ACHN (cell line): ENCODE data around the gene DAB1.

Experiments
- DNase-seq: peaks from one replicate; pipeline ENCODE4 v3.0.0-alpha.2; 2015
- in situ Hi-C: cut with HindIII; loops from 2 replicates; pipeline ENCODE4 v1.10.0; 2017; ENCODE audit warnings: low sequenced_read_pairs, low pct_ligation_motif_present, low pct_unique_long_range_greater_than_20kb

Gene DAB1

DNA sequence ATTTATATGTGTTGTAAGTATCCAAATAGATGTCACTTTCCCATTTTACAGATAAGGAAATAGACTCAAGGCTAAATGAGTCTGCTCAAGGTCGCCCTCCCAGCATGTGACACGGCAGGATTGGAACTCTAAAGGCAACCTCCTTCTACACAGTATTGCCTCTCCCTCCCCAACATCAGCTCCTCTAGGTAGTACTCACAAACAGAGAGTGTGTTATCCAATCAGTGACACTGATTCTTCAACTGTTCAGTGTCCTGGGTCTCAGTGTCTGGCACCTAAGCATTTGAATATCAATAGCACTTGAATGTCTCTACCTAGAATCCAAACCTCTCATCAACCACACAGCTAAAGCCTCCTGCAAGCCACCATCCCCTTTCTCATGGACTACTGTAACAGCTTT lies 87.1 kb downstream of the DAB1 start:
- in situ Hi-C loops = no loop called here
- DNase-seq = no peak

DNA sequence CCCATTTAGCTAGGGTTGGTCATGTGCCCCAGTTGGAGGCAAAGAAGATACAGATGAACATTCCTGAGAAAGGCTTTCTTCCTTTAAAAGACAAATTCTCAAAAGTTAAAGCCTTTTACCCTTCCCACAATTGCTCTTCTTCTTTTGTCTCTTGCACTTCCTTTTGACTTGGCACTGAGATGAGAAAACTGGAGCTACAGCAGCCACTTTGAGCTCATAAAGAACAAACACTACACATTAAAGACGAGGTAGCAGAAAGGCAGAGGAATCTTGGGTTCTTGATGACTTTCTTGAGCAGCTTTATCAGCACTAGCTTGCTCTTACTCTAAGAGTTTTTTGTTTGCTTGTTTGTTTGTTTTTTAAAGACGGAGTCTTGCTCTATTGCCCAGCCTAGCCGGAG lies 92.2 kb downstream of the DAB1 start:
- no peak for DNase-seq
- in situ Hi-C loops = no loop called here

DNA sequence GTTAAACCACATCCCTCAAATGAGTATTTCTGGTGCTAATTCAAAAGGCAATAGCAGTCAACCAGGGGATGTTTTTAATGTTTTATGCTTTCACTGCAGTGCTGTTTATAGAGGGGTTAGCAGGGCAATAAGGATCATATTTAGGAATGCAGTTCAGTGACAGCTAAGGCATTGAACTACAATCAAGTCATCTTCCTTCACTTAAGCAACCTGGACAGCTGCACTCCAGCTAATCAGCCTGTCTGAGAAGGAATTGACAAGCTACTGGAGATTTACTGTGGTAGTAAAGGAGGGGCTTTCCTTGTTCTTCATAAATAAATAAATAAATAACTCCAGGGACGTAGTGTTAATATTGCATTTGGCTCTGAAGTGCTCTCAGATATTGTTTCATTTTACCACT lies 93.9 kb downstream of the DAB1 start:
- in situ Hi-C loops = no loop called here
- DNase-seq = no peak

DNA sequence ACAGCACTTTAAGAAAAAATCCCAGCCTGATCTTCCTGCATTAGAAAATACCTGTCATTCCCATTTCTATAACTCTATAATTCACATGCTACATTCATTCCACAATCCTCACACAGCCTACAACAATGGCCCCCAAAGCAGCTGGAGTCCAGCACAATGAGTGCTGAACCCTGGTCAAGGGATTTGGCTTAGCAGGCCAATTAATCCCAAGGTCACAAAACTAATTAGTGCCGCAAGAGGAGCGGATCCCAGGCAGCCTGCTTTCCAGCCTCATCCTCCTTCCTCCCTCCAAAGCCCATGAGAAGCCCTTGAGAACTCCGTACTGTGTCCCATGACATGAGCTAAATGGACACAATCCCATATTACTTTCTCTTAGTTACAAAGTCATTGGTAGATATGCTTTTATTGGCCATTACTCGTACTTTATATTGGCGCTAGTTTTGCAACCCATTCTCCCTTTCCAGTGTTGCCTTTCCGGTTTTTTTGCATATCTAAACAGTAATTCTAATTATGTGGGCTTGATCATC lies 94.8 kb downstream of the DAB1 start:
- in situ Hi-C loops = no loop called here
- no peak for DNase-seq

DNA sequence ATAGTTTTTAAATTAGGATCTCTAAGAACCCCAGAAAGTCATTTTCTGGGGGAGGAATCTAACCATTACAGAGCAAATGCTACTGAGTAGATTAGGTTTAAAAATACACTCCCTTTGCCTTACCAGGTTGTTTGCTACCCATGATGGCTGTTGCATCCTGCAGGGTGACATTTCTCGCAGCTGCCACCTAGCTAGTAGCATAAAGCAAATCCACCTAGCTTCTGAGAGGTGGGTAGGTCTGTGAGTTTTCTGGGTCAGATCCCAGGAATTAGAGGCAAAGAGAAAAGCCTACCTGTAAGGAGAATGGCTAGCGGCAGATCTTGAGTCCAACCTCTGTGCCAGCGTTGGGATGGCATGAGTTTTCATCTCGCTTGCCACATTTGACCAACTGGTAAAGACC lies 95.9 kb downstream of the DAB1 start:
- in situ Hi-C loops = no loop called here
- no peak for DNase-seq

DNA sequence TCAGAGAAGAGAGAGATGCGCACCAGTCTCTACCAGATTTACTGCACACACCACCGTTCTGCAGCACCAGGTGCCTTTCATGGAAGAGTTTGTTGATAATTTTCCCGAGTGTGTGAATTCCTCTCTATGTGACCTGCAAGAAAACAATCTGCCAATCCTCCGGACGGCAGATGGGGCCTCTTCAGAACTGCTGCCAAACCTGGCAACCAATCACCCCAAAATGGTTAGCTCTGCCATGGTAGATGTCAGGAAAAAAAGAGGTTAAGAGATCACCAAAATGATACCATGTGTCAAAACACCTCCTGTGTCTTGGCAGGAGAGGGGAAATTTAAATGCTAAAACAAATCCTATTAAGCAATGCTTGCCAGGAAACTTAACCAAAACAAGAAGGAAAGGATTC lies 96.5 kb downstream of the DAB1 start:
- in situ Hi-C loops = no loop called here
- DNase-seq = no peak

DNA sequence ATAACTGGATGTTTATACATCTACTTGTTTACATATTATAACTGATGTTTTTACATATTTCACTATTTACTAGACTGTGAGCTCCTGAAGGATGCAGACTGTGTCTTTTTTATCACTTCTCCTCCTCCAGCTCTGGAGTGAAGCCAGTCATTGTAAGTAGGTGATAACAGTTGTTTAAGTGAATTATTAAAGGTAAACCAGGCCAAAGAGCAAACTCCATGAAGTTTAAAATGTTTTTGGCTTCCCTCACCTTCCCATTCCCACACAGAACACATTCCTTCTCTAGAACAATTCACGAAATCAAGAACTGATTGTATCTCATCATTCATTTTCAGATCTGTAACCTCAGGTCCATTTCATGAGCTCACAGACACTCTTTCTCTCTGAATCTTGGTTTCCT lies 98.3 kb downstream of the DAB1 start:
- in situ Hi-C loops = no loop called here
- DNase-seq = no peak

DNA sequence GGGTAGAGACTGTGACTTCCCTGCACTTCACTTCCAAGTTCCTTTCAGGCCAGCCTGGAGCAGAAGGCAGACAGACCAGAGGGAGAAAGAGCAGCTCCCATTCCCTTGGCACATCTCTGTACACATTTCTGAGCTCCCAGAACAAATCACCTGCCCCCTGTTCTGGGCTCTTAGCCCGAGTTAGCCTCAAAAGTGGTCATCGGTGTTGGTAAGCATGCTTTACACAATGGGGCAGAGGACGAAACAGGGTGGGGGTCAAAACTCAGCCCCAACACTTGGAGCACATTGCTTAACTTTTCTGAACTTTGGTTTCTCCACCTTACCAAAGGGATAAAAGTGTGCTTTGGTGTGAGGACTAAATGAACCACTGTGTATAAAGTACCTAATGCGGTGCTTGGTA lies 98.7 kb downstream of the DAB1 start:
- in situ Hi-C loops = no loop called here
- DNase-seq = no peak

DNA sequence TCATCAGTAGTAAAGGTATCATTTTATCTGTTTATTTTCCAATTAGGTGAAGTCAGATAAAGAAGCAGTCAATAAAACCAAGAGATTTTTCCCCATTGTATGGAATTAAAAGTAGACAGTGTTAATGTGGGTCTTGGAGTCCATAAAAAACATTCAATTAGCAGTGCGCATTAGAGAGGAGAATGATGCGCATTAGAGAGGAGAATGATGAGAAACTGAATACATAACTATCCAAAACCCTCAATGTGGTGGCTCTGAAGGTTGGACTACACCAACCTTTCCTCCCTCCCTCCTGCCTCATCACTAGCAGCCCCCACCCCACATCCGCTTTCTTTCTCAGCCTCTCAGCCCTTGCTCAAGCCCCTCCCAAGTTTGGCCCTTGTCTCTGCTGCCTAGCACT lies 99.5 kb downstream of the DAB1 start:
- in situ Hi-C loops = no loop called here
- DNase-seq = no peak

DNA sequence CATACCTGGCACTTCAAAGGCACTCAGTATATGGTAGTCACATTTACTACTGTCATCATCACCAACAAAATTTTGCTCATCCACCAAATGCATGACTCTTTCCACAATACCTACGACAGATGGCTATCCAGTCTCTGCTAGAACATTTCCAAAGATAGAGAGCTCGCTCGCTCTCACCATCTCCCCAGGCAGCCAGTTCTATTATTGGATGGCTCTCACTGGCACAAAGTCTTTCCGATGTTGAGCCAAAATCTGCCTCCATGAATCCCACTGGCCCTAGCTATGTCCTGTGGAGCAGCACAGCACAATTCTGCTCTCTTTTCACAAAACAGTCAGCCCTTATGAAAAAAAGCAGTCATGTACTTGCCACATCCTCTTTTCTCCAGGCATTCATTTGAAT lies 102.1 kb downstream of the DAB1 start:
- in situ Hi-C loops = no loop called here
- no peak for DNase-seq

DNA sequence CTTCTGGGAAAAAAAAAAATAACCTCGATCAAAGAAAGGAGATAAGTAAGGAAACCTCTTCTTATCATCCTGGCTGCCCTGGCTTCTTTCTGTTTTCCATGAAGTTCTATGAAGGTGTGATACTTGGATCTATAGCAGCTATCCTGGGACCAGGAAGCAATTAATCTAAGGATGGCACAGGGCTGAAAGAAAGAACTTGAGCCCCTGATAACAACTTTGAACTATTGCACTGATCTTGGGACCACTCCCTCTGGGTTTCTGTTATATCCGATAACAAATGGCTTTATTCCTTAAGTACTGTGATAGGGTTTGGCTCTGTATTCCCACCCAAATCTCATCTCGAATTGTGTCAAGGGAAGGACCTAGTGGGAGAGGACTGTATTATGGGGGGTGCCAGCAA lies 104.1 kb downstream of the DAB1 start:
- in situ Hi-C loops = no loop called here
- DNase-seq = no peak

DNA sequence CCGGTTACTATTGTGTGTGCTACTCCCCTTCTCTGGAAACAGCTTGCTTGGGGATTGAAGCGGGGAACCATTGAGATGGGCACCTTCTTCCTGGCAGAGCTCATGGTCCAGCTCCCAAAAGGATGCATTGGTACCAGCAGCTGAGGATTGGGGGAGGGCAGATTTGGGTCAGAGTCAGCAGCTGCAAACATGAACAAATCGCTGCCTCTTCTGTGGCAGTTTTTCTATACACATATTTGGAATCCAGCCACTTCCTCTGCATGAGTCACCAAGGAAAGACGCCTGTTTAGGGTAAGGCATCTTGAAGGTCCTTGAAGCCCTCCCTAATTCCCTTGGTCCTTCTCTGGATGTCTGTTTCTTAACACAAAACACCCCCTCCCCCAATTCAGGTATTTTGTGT lies 104.7 kb downstream of the DAB1 start:
- in situ Hi-C loops = no loop called here
- DNase-seq = no peak

DNA sequence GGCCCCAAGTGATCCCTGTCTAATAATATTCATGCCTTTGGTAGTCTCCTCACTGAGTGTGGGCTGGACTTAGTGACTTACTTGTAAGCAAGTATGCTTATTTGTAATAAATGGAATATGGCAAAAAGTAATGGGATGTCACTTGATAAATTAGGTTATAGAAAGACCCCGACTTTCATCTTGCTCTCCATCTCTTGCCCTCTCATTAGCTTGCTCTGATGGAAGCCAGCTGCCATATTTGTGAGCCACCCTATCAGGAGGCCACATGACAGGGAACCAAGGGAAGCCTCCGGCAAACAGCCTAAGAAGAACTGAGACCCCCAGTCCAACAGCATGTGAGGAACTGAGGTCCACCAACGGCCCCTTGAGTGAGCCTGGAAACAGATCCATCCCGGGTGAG lies 107.0 kb downstream of the DAB1 start:
- no peak for DNase-seq
- in situ Hi-C loops = no loop called here

DNA sequence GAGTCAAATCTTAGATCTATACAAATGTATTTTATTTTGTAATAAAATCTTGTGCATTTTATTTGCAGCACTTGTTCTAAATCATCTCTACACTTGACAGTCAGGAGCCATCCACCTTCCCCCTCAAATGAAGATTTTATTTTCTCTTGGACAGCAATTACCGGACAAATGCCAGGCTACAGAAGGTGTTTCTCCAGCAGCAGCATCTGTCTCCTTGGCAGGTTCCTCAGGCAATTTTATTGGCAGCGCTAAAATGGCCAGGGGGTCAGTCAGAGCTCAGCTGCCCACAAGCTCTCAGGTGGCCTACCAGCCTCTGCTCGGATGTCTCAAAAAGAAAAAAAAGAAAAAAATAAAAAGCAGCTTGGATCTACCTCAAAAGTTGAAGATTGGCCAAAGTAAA lies 107.6 kb downstream of the DAB1 start:
- in situ Hi-C loops = no loop called here

DNA sequence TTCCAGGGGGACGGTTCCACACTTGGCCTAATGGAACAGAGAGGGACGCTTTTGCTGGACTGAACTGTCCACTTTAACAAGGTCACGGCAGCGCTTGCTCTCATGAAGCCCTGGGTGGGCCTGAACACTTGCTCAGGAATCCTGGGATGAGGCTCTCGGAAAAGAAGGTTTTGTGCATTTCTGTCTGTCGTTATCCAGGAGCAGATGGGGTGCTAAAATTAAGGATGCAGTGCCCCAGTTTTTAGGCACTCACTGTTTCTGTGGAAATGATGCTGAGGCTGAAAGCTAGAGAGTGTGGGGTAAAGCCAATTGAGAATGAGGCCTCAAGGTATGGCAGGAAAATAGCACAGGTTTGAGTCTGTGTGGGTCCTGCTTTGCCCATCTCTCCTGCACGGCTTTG lies 111.0 kb downstream of the DAB1 start:
- no peak for DNase-seq
- in situ Hi-C loops = no loop called here

More for the DNA sequence above, 107.6 kb downstream of the DAB1 start:
- no peak for DNase-seq

DNA sequence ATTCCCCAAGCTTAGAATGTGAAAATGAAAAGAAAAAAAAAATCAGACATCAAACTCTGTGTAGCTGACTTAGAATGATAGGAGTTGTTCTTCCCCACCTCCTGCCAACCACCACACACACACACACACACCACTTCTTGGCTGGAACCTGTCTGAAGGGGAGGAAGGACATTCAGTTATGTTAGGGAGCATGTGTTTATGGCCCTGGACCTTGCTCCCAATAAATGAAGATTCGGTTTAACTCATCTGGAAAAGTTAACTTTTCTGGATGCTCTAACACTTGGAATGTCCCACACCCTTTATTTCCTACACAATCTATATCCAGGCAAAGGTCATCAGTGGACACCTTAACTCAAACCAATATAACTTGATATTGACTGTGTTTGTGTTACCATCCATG lies 112.4 kb downstream of the DAB1 start:
- no peak for DNase-seq
- in situ Hi-C loops = no loop called here

DNA sequence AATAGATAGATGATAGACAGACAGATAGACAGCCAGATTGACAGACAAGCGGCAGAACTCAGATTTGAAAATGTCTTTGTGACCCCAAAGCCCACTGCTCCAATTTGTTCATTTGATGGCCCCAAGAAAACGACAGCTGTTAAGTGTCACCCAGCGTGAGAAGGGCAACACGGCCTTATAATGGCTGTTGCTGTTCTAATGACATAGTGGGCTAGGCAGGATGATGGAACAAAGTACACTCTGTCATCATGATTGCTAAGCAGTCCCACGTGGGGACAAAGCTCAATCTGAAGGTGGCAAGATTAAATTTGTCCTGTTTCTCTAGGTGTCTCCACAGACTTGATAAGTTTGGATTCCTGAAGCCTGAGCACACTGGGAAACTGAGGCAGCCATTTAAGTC lies 112.9 kb downstream of the DAB1 start:
- in situ Hi-C loops = no loop called here
- no peak for DNase-seq

DNA sequence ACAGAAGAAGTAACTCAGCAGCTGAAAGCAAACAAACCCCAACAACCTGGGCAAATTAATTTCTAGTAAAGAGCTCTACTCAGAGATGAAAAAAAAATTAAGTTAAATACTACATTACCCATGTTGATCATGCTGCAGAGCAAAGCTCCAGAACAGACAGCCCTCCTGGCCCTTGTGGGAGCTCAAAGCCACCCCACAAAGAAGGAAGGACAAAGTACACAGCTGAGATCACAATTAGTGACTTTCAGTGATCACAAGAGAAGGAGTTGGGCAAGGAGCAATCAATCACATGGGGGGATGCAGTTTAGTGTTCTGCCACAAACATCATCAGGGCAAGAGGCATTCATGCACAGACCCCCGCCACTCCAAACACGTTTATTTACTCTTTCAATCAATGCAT lies 114.2 kb downstream of the DAB1 start:
- in situ Hi-C loops = no loop called here
- DNase-seq = no peak

DNA sequence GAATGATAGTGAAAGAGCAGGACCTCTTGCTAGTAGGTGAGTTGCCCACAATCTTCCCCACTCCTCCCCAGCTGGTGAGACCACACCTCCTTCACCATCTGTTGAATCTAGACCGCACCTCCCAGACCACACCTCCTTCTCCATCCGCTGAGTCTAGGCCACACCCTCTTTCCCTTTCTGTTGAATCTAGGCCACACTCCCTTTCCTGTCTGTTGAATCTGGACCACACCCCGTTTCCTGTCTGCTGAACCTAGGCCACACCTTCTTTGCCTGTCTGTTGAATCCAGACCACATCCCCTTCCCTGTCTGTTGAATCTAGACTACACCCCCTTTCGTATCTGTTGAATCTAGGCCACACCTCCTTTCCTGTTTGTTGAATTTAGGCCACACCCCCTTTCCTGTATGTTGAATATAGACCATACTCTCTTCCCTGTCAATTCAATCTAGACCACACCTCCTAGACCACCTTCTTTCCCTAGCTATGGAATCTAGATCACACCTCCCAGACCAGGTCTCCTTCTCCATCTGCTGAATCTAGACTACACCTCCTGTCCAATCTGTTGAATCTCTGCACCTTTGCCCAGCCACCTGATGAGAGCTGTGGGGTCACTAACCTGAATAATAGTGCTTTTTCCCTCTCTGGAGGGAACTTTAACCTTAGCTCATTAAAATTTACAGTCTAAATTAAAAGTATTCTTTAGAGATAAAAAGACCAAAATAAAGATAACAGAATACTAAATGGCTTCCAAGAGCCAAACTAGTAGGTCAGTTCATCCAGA lies 116.3 kb downstream of the DAB1 start:
- in situ Hi-C loops = no loop called here

DNA sequence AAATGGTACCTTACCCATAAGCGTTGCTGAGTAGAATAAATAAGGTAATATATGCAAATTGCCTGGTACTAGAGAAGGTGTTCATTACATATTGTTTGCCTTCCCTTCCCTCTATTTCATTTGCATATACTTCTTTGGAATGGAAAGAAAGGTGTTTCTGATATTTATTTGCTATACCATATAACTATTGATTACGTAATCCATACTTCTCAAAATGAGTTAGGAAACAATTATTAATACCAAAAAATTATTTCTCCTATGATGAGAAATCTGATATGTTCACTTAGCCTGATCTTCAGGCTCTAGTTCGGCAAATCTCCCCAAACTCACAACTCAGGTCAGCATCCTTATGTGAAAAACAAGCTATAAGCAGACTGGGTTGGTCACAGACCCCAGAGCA lies 119.3 kb downstream of the DAB1 start:
- DNase-seq = no peak
- in situ Hi-C loops = no loop called here

More for the DNA sequence above, 116.3 kb downstream of the DAB1 start:
- no peak for DNase-seq
